Stimulated activated CD8-positive, alpha-beta memory T cell treated with anti-CD3 and anti-CD28 coated beads, Interleukin-12 subunit alpha, Interleukin-12 subunit beta, amount 100 ng/mL, for 24 hours (primary cell): Measurements from ENCODE around the gene SLC66A1.

ENCODE experiments used
- DNase-seq: peaks from one replicate; pipeline ENCODE4 v3.0.0-alpha.2; 2020; ENCODE audit errors: extremely low read depth

The SLC66A1 gene

GRCh38 chr1:19377812-19378718 is 65.9 kb downstream of the SLC66A1 start:
- DNase-seq: no peak
